Rectal smooth muscle tissue (tissue), 1 donor: Measurements from ENCODE around the gene HEATR9.
"Not testable (repeated sequence)": the region's sequence is repeated elsewhere in the genome, so short reads cannot be mapped to it uniquely, and the experiment has no call there.

Source experiments
- H3K27ac ChIP-seq: one replicate; pipeline ENCODE4 v1.7.0; 2013; ENCODE audit warnings: low read depth, low read length, inconsistent platforms
- H3K27me3 ChIP-seq: one replicate; pipeline ENCODE4 v1.7.0; 2013; ENCODE audit warnings: low read length; ENCODE audit not compliant: control insufficient read depth, insufficient read depth
- H3K36me3 ChIP-seq: one replicate; pipeline ENCODE4 v1.7.0; 2013; ENCODE audit warnings: low read length; ENCODE audit not compliant: control insufficient read depth, insufficient read depth
- H3K4me1 ChIP-seq: one replicate; pipeline ENCODE4 v1.7.0; 2013; ENCODE audit warnings: low read length; ENCODE audit not compliant: control insufficient read depth, insufficient read depth
- H3K4me3 ChIP-seq: one replicate; pipeline ENCODE4 v1.7.0; 2013; ENCODE audit warnings: low read length
- H3K9ac ChIP-seq: one replicate; pipeline ENCODE4 v1.7.0; 2013; ENCODE audit warnings: low read length

Gene HEATR9

GRCh38 chr17:35901631-35902175 is 33.0 kb upstream of the HEATR9 start:
- Histone ChIP-seq H3K27ac (no peak overlapping the region), H3K36me3 (no peaks in the 10 kb centered on the region), H3K27me3 (no peaks in the 10 kb centered on the region), H3K4me1 (no peaks in the 10 kb centered on the region), H3K4me3 (no peak overlapping the region), H3K9ac (no peak overlapping the region)

DNA sequence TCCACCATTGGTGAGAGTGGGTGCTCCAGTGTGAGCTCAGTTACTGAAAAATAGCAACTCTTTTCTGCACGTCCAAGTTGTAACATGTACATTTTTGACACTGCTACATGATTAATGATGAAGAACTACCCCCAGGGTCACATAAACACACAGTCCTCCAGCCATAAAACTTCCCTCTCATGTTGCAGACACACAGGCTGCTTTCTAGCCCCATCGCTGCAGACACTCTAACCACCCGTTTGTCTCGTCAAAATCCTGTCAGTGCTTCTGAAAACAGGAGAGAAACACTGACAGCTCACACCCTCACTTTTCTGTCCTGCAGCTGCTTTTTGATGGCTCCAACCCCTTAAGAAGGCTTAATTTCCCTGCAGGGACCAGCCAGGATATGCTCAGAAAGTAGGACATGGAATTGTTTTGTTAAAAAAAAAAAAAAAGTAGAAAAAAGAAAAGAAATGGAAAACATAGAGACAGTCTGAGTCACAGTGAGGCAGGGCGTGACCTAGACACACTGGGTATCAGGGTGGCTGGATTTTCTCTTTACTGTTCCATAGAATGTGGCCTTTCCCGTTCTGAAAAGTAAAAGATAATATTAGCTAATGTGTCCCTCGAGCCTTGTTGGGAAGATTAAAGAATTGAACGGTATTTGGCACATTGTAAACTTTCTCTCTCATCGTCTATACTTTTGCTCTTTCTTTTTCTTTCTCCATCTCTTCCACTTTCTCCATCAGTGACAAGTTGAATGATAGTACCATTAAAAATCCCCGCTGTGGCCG is 32.2 kb upstream of the HEATR9 start:
- H3K9ac ChIP-seq, result no peak overlapping the region

DNA sequence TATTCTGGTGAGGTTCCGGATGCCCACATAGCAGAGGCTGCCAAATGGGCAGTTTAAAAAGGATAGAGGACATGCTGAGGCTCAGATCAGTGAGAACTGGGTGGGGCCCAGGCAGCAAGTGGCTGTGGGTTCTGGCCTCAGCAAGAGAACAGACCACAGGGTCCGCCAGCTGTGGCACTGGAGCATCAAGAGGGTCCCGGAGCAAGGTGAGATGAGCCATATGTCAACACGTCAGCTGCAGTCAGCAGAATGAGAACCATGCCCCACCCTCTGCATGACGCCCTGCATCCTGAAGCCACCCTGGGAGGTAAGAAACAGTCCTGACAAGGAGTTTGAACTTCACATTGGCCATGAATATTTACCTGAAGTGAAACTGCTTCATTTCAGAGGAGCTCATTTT is 31.6 kb upstream of the HEATR9 start:
- Histone ChIP-seq H3K36me3 (no peaks in the 10 kb centered on the region), H3K27me3 (no peaks in the 10 kb centered on the region), H3K4me3 (no peak overlapping the region), H3K27ac (no peak overlapping the region), H3K4me1 (no peaks in the 10 kb centered on the region), H3K9ac (no peak overlapping the region)

More for the DNA sequence above, 32.2 kb upstream of the HEATR9 start:
- no peaks in the 10 kb centered on the region for H3K36me3 ChIP-seq
- no peak overlapping the region for H3K27ac ChIP-seq
- no peaks in the 10 kb centered on the region for H3K27me3 ChIP-seq
- H3K4me3 ChIP-seq, result no peak overlapping the region
- no peaks in the 10 kb centered on the region for H3K4me1 ChIP-seq

DNA sequence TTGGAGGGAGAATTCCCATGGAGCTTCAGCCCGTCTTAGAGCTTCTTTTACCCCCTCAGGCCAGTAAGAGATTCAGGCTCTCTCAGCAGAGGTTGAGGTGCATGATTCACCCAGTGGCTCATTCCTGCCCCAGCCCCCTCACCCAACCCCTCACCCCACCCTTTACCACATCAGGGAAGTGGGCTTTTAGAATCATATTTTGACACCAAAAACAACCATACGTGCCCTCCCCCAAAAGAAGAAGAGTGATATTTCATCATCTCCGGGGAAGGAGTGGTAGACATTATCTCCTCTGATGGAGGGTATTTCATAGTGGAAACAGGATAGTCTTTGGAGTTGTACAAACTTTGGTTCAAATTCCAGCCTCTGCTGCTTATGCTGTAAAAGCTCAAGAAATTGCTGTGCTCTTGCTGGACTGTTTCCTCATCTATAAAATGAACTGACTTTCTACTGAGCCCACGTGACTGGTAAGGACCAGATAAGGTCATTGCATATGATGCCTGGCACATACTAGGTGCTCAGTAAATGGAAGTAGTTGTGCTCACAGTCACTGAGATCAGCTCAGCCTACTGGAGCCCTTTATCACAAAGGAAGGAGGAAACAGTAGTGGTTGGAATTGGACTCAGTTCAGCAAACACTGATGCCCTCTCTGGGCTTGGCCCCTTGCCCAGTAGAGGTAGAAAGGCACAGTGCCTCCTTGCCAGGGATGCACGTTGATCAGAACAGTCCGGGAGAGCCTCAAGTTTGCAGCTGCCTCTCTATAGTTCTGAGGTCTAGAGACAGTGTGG is 29.8 kb upstream of the HEATR9 start:
- H3K27me3 ChIP-seq, result no peaks in the 10 kb centered on the region
- no peaks in the 10 kb centered on the region for H3K4me1 ChIP-seq
- no peaks in the 10 kb centered on the region for H3K36me3 ChIP-seq
- no peak overlapping the region for H3K9ac ChIP-seq
- no peak overlapping the region for H3K27ac ChIP-seq
- H3K4me3 ChIP-seq, result no peak overlapping the region

DNA sequence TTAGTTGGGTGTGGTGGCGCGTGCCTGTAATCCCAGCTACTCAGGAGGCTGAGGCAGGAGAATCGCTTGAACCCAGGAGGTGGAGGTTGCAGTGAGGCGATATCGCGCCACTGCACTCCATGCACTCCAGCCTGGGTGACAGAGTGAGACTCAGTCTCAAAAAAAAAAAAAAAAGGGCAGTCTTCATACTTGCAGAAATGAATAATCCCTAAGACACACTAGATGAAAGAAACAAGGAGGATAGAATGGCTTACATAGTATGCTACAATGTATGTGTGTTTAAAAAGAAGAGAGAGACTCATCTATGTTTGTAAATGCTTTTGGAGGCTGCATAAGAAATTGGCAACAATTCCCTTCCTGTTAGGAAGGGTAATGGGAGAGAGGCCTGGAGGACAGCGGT is 29.1 kb upstream of the HEATR9 start:
- not testable (repeated sequence) for H3K36me3 ChIP-seq, H3K27me3 ChIP-seq, H3K9ac ChIP-seq, H3K4me1 ChIP-seq, H3K4me3 ChIP-seq, H3K27ac ChIP-seq

- H3K4me1 ChIP-seq, result no peaks in the 10 kb centered on the region
- no peaks in the 10 kb centered on the region for H3K27me3 ChIP-seq
- no peaks in the 10 kb centered on the region for H3K36me3 ChIP-seq
- H3K27ac ChIP-seq, result no peak overlapping the region
- no peak overlapping the region for H3K9ac ChIP-seq
- H3K4me3 ChIP-seq, result no peak overlapping the region
Measured at GRCh38 chr17:35895636-35896587, 27.2 kb upstream of the HEATR9 start.

DNA sequence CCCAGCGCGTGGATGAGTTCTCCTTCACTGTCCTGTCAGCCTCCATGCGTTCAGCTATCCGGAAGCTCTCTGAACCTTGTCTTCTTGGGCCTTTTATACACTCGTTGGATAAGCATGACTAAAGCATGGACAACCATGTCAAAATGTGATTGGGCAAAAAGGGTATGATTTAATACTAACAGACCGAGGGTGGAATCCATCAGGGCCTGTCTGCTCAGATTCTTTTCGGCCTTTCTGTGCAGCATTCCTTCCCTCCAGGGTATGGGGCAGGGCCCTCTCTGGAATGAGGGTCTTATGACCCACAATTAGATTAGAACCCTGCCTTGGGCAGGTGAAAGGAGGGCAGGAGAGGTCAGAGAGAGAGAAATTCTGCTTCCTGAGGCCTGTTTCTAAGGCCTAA is 25.5 kb upstream of the HEATR9 start:
- Histone ChIP-seq H3K9ac (no peak overlapping the region), H3K36me3 (no peaks in the 10 kb centered on the region), H3K27me3 (no peaks in the 10 kb centered on the region), H3K27ac (no peak overlapping the region), H3K4me1 (no peaks in the 10 kb centered on the region), H3K4me3 (no peak overlapping the region)

DNA sequence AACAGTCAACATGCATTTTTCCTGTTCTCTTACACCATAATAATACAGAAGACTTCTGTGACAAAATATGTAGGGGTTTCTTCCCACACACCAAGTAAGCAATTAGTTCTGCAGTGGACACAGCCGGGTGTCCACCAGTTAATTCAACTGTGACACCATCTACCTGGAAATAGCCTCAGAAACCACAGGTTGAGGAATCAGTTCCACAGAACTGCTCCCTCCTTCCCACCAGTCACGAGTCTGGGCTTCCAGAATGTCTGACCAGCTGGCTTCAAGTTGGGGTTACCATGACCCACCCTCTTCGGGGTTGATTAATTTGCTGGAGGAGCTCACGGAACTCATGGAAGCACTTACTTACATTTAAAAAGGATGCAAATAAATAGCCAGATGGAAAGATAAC is 25.1 kb upstream of the HEATR9 start:
- no peak overlapping the region for H3K4me3 ChIP-seq
- no peak overlapping the region for H3K27ac ChIP-seq
- H3K4me1 ChIP-seq, result no peaks in the 10 kb centered on the region
- no peaks in the 10 kb centered on the region for H3K27me3 ChIP-seq
- H3K36me3 ChIP-seq, result no peaks in the 10 kb centered on the region
- H3K9ac ChIP-seq, result no peak overlapping the region

- Histone ChIP-seq H3K9ac (no peak overlapping the region), H3K4me3 (no peak overlapping the region), H3K4me1 (no peaks in the 10 kb centered on the region), H3K27me3 (no peaks in the 10 kb centered on the region), H3K36me3 (no peaks in the 10 kb centered on the region), H3K27ac (no peak overlapping the region)
Measured at GRCh38 chr17:35892091-35893035, 23.7 kb upstream of the HEATR9 start.

DNA sequence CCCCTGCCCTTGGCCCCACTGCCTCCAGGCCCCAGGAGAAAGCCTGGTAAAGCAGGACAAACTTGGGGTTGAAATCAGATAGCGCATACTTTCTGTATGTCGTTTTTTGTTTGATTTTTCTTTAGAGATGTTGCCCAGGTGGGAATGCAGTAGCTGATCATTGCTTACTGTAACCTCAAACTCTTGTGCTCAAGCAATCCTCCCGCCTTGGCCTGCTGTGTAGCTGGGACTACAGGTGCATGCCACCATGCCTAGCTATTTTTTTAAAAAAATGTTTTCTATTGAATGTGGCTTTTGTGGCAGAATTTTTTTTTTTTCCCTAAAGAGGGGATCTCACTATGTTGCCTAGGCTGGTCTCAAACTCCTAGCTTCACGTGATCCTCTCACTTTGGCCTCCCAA is 22.6 kb upstream of the HEATR9 start:
- H3K4me3 ChIP-seq, result no peak overlapping the region
- H3K36me3 ChIP-seq, result no peaks in the 10 kb centered on the region
- H3K27me3 ChIP-seq, result no peaks in the 10 kb centered on the region
- H3K9ac ChIP-seq, result no peak overlapping the region
- no peak overlapping the region for H3K27ac ChIP-seq
- no peaks in the 10 kb centered on the region for H3K4me1 ChIP-seq

DNA sequence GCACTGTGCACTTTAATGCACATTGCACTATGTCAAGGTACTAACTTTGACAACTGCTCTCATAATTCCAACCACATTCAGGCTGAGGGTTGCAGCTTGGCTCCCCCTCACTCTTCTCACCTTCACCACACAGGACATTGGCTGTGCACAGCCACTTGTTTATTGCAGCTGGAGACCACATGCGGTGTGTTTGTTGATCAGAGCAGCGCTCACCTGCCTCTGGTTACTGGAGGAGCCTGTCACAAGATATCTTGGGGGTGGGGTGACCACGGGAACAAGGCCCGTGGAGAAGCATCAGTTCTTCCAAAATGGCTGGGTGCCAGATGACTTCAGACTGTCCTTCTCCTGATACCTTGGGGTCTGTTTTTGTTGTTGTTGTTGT is 22.1 kb upstream of the HEATR9 start:
- Histone ChIP-seq H3K27ac (no peak overlapping the region), H3K27me3 (no peaks in the 10 kb centered on the region), H3K4me1 (no peaks in the 10 kb centered on the region), H3K9ac (no peak overlapping the region), H3K4me3 (no peak overlapping the region), H3K36me3 (no peaks in the 10 kb centered on the region)
